ENCODE measurements around the gene GMCL2. TPM values are rescaled to one million over a fixed set of nuclear protein-coding genes. Genes with fewer than 3 reads are reported as not detected.
A peak's percentile ranks its signal among the peaks of the same experiment; 100 is the strongest.

Gene GMCL2
- total RNA-seq, 1 experiment from 2014 or later: not detected

DNA sequence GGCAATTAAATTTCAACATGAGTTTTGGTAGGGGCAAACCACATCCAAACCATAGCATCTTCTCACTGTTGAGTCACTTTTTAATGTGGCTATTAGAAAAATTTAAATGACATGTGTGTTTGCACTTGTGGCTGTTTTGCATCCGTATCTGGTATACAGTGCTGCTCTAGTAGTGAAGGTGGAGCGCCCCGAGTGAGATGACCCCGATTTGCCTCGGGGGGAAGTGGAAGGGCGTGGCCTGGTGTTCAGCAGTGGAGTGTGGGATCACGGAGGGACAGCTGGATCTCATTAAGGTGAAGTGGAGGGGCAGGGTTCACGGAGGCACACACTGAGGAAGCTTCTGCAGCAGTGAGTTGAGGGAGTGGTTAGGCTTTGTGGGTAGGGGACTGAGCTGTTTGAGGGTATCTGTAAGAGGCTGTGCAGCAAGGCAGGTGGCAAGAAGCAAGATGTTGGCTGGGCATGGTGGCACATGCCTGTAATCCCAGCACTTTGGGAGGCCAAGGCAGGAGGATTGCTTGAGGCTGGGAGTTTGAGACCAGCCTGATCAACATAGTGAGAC is 6.2 kb upstream of the GMCL2 start (continued):
- TF ChIP-seq ZBTB33 (IDR thresholded peaks at IDR 0.05; ENCODE audit: extremely low read depth, insufficient replicate concordance, low read length) (no peak), TCF7L2 (IDR thresholded peaks at IDR 0.05; ENCODE audit: borderline replicate concordance, extremely low read depth, insufficient read depth, insufficient read length) (no peak), YY1 (IDR thresholded peaks at IDR 0.05; ENCODE audit: extremely low read depth, insufficient replicate concordance, low read depth, low read length) (no peak), ZNF274 (IDR thresholded peaks at IDR 0.05; ENCODE audit: low read depth, low read length) (no peak)

DNA sequence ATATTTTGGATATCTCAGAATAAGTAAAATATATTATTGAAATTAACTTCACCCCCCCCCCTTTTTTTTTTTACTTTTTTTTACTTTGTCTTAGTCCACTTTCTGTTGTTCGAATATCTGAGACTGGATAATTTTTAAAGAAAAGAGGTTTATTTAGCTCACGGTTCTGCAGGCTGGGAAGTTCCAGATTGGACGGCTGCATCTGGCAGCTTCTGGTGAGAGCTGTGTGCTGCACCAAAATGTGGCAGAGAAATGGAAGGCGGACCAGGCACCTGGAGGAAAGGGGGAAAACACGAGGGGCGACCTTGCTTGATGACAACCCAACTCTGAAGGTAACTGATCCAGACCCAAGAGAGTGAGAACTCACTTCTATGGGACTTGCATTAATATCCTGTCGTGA is 5.6 kb upstream of the GMCL2 start:
- no peaks in the 10 kb centered on the region for H3K9me2 ChIP-seq (ENCODE audit: insufficient read depth)
- H3K9me3 ChIP-seq (ENCODE audit: control insufficient read depth in 1 of 2, insufficient read depth in 1 of 2, low read depth in 1 of 2, low read length in 2 of 2): peaks cover 0 to 3% of the 10 kb centered on the region in 2 experiments; a peak in 1 of 4 replicates
- BruUV-seq (replicated peaks): no TSS peak
- no peaks in the 10 kb centered on the region for H3K79me2 ChIP-seq (ENCODE audit: insufficient read depth, low read length)
- no peaks in the 10 kb centered on the region for H3K27me3 ChIP-seq (ENCODE audit: insufficient read depth, low read length)
- RAD21 ChIA-PET (ENCODE audit: low non-redundant PET in 1 of 2, low total read pairs in 2 of 2, uncharacterized antibody in 2 of 2, unreplicated experiment in 2 of 2): no interaction called here
- TF ChIP-seq CBX3 (IDR thresholded peaks at IDR 0.05; ENCODE audit: low read depth): 0 out of 2 replicates have a peak, but pooled peaks have one; percentile 28
- TF ChIP-seq POLR2AphosphoS5 (IDR thresholded peaks at IDR 0.05; ENCODE audit: low read depth, low read length): no peak
- H4K20me1 ChIP-seq (ENCODE audit: insufficient read depth): no peaks in the 10 kb centered on the region
- no peak overlapping the region for H3K27ac ChIP-seq (ENCODE audit: low read depth, low read length)
- H2AFZ ChIP-seq (ENCODE audit: low read depth, low read length, poor library complexity, severe bottlenecking): no peak overlapping the region
- intact Hi-C loops (cut with micrococcal nuclease): no loop called here
- H3K36me3 ChIP-seq (ENCODE audit: control insufficient read depth in 1 of 2, insufficient read depth in 2 of 2, low read length in 2 of 2): no peaks in the 10 kb centered on the region
- no peaks in the 10 kb centered on the region for H3K4me1 ChIP-seq (ENCODE audit: control insufficient read depth in 1 of 2, insufficient read depth in 2 of 2, low read length in 2 of 2)
- POLR2A ChIA-PET: no interaction called here
- no peak overlapping the region for H3K4me3 ChIP-seq (replicated peaks in 1 of 2; ENCODE audit: low read depth in 1 of 2, low read length in 2 of 2)
- no peak for DNase-seq (ENCODE audit: low read depth, low spot score)
- ATAC-seq: no peak
- CTCF ChIA-PET: no interaction called here
- H3K9ac ChIP-seq (ENCODE audit: low read length): no peak overlapping the region
- H3K4me2 ChIP-seq (ENCODE audit: low read length): no peak overlapping the region
